Activated naive CD8-positive, alpha-beta T cell treated with anti-CD3 and anti-CD28 coated beads, Interleukin-2, amount 50 U/mL, for 16 hours (primary cell): ENCODE data around the gene STARD3.
A peak's percentile ranks its signal among the peaks of the same experiment; 100 is the strongest.

Experiments used
- DNase-seq: peaks from one replicate; pipeline ENCODE4 v3.0.0-alpha.2; 2020; ENCODE audit warnings: low read depth, low spot score

The STARD3 gene

GRCh38 chr17:39621523-39622379 lies 15.2 kb upstream of the STARD3 start:
- peak; percentile 73 for DNase-seq

GRCh38 chr17:39622380-39623006 lies 14.5 kb upstream of the STARD3 start:
- DNase-seq: no peak

- peak; percentile 77 for DNase-seq
These were observed 13.5 kb upstream of the STARD3 start for GRCh38 chr17:39623356-39623950.

GRCh38 chr17:39624313-39624712 lies 12.6 kb upstream of the STARD3 start:
- no peak for DNase-seq

- DNase-seq: no peak
These were observed 11.7 kb upstream of the STARD3 start for GRCh38 chr17:39625198-39625785.

GRCh38 chr17:39626171-39627046 lies 10.5 kb upstream of the STARD3 start, which contains the start of gene PPP1R1B:
Gene PPP1R1B, plus strand, starts transcription at chr17:39626952. Its CDS starts 441 bp downstream, at chr17:39627393.
- DNase-seq: no peak

- no peak for DNase-seq
These were observed 9.8 kb upstream of the STARD3 start for GRCh38 chr17:39627047-39627711.

GRCh38 chr17:39627712-39628516 lies 9.0 kb upstream of the STARD3 start:
- no peak for DNase-seq

- DNase-seq: no peak
These were observed 8.1 kb upstream of the STARD3 start for GRCh38 chr17:39628655-39629493.

- DNase-seq: no peak
These were observed 7.5 kb upstream of the STARD3 start for GRCh38 chr17:39629494-39629880.

GRCh38 chr17:39629898-39630297 lies 7.0 kb upstream of the STARD3 start:
- DNase-seq: no peak

- no peak for DNase-seq
These were observed 5.5 kb upstream of the STARD3 start for GRCh38 chr17:39631403-39631802.

GRCh38 chr17:39632153-39632941 lies 4.6 kb upstream of the STARD3 start:
- no peak for DNase-seq

GRCh38 chr17:39633570-39634183 lies 3.3 kb upstream of the STARD3 start:
- DNase-seq: no peak

GRCh38 chr17:39634384-39634871 lies 2.5 kb upstream of the STARD3 start:
- no peak for DNase-seq

- DNase-seq: no peak
These were observed 1.2 kb upstream of the STARD3 start for GRCh38 chr17:39635614-39636176.

GRCh38 chr17:39636587-39636926 lies 387 bp upstream of the STARD3 start:
- no peak for DNase-seq
